ENCODE data around the gene ADM2.

DNA sequence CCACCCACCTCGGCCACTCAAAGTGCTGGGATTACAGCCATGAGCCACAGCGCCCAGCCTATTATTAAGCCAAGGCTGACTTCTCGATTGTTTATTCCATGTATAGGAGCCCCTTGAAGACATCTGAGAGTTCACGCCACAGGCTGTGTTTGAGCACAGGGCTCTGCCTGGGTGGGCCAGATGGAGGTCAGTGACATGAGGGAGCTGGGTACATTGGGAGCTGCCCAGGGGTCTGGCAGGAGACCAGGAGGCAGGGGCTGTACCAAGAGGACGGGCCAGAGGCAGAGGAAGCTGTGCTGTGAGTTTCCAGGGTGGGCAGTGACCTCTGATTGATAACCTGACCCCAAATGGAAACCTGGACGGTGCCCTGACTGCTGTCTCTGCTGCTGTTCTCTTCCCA lies 20.8 kb downstream of the ADM2 start:
- TF ChIP-seq, protein P1, sequence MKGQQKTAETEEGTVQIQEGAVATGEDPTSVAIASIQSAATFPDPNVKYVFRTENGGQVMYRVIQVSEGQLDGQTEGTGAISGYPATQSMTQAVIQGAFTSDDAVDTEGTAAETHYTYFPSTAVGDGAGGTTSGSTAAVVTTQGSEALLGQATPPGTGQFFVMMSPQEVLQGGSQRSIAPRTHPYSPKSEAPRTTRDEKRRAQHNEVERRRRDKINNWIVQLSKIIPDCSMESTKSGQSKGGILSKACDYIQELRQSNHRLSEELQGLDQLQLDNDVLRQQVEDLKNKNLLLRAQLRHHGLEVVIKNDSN (CRISPR knock-in tag; IDR thresholded peaks at IDR 0.05), result no peak
- TF ChIP-seq, protein P2, sequence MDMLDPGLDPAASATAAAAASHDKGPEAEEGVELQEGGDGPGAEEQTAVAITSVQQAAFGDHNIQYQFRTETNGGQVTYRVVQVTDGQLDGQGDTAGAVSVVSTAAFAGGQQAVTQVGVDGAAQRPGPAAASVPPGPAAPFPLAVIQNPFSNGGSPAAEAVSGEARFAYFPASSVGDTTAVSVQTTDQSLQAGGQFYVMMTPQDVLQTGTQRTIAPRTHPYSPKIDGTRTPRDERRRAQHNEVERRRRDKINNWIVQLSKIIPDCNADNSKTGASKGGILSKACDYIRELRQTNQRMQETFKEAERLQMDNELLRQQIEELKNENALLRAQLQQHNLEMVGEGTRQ (CRISPR knock-in tag; IDR thresholded peaks at IDR 0.05), result no peak
- TF ChIP-seq ZNF416 (CRISPR knock-in tag; IDR thresholded peaks at IDR 0.05) (no peak), KAT7 (CRISPR knock-in tag; IDR thresholded peaks at IDR 0.05; ENCODE audit: borderline replicate concordance) (no peak)
- TF ChIP-seq, protein P3, sequence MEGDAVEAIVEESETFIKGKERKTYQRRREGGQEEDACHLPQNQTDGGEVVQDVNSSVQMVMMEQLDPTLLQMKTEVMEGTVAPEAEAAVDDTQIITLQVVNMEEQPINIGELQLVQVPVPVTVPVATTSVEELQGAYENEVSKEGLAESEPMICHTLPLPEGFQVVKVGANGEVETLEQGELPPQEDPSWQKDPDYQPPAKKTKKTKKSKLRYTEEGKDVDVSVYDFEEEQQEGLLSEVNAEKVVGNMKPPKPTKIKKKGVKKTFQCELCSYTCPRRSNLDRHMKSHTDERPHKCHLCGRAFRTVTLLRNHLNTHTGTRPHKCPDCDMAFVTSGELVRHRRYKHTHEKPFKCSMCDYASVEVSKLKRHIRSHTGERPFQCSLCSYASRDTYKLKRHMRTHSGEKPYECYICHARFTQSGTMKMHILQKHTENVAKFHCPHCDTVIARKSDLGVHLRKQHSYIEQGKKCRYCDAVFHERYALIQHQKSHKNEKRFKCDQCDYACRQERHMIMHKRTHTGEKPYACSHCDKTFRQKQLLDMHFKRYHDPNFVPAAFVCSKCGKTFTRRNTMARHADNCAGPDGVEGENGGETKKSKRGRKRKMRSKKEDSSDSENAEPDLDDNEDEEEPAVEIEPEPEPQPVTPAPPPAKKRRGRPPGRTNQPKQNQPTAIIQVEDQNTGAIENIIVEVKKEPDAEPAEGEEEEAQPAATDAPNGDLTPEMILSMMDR (IDR thresholded peaks at IDR 0.05), result no peak
